ENCODE results near the gene GCSH.

- no peak for TF ChIP-seq CTCF (IDR thresholded peaks at IDR 0.05)
- no peak for TF ChIP-seq POLR2AphosphoS5 (IDR thresholded peaks at IDR 0.05; ENCODE audit: insufficient read depth in 1 of 2, low read depth in 1 of 2)
Observed at GRCh38 chr16:81140930-81141780, 45.0 kb upstream of the GCSH start.
